Neural cell (in vitro differentiated cells): ENCODE results near the gene TTN.

Experiments used
- CTCF ChIP-seq: fragments of 450-650 bp; IDR thresholded peaks from 2 replicates; pipeline ENCODE4 v1.5.1; 2014; ENCODE audit warnings: antibody characterized with exemption, mild to moderate bottlenecking, moderate library complexity; ENCODE audit not compliant: poor library complexity, severe bottlenecking
- EP300 ChIP-seq: fragments of 450-650 bp; conservative IDR thresholded peaks from 2 replicates; pipeline ENCODE4 v1.6.1; 2014; ENCODE audit warnings: antibody characterized with exemption, mild to moderate bottlenecking, moderate library complexity; ENCODE audit not compliant: poor library complexity, severe bottlenecking
- EZH2 ChIP-seq: fragments of 200-600, 300-800 bp; shearing (Covaris generic), sonication (generic); IDR thresholded peaks from 2 replicates; pipeline ENCODE4 v1.6.1; 2014; ENCODE audit warnings: antibody characterized with exemption, low read length, borderline replicate concordance, mild to moderate bottlenecking; ENCODE audit not compliant: insufficient read depth, poor library complexity, severe bottlenecking
- POLR2AphosphoS5 ChIP-seq: IDR thresholded peaks from 2 replicates; pipeline ENCODE4 v1.6.1; 2012
- RAD21 ChIP-seq: fragments of 450-650 bp; conservative IDR thresholded peaks from 2 replicates; pipeline ENCODE4 v1.6.1; 2014; ENCODE audit warnings: antibody characterized with exemption, mild to moderate bottlenecking, moderate library complexity
- REST ChIP-seq: IDR thresholded peaks from 2 replicates; pipeline ENCODE4 v1.6.1; 2012; ENCODE audit warnings: borderline replicate concordance
- SMC3 ChIP-seq: fragments of 450-650 bp; conservative IDR thresholded peaks from 2 replicates; pipeline ENCODE4 v1.6.1; 2014; ENCODE audit warnings: antibody characterized with exemption, mild to moderate bottlenecking, moderate library complexity; ENCODE audit not compliant: poor library complexity
- TAF1 ChIP-seq: IDR thresholded peaks from 2 replicates; pipeline ENCODE4 v1.6.1; 2012; ENCODE audit warnings: low read depth

GRCh38 chr2:178526256-178526655 lies 281.0 kb downstream of the TTN start:
- TF ChIP-seq CTCF, result no peak
- no peak for TF ChIP-seq REST
- TF ChIP-seq EP300, result no peak
- no peak for TF ChIP-seq RAD21
- no peak for TF ChIP-seq EZH2
- no peak for TF ChIP-seq SMC3
- no peak for TF ChIP-seq POLR2AphosphoS5
- no peak for TF ChIP-seq TAF1
